ENCODE data around the gene ACKR3. TPM values are rescaled to one million over a fixed set of nuclear protein-coding genes. Genes with fewer than 3 reads are reported as not detected.

ACKR3 gene
- polyA plus RNA-seq, 6 donors from 2014 or later, result 0.28 to 3.4 (median 2.0) TPM

DNA sequence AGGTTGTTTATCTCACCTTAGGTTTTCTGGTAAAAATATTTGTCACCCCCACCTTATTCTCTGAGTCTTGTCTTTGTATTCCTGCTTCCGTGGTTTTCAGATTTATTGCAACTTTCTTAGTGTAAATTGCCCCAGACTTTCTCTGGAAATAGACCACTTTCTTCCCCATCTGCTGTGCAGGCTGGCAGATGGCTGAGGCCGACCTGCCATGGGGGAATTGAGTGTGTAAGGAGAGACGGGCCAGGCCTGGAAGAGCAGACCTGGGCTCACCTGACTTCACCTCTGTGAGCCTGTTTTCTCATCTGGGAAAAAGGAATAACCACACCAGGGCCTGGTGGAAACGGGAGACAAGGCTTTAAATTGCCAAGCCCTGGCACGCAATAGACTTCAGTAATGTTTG, 44.9 kb downstream of the ACKR3 start:
- no peak for ATAC-seq (ENCODE audit: low read depth in 2 of 2)
- Mint-ChIP-seq H3K36me3 (no peaks in the 10 kb centered on the region), H3K4me1 (no peaks in the 10 kb centered on the region), H3K4me3 (no peak overlapping the region), H3K9me3 (no peaks in the 10 kb centered on the region), H3K27ac (peak overlapping the region in 1 of 6 donors; percentile 40), H3K27me3 (peaks cover 9 to 58% (median 34%) of the 10 kb centered on the region in 3 donors)
- no peak for DNase-seq

- H3K4me1 Mint-ChIP-seq, result no peaks in the 10 kb centered on the region
- no peak overlapping the region for H3K27ac Mint-ChIP-seq
- ATAC-seq (ENCODE audit: low read depth in 2 of 2) (no peak), DNase-seq (no peak)
- H3K36me3 Mint-ChIP-seq, result no peaks in the 10 kb centered on the region
- H3K4me3 Mint-ChIP-seq, result no peak overlapping the region
- H3K27me3 Mint-ChIP-seq, result peaks cover 9 to 68% (median 36%) of the 10 kb centered on the region in 3 donors
- no peaks in the 10 kb centered on the region for H3K9me3 Mint-ChIP-seq
Observed at GRCh38 chr2:236616031-236616430, 46.4 kb downstream of the ACKR3 start.

DNA sequence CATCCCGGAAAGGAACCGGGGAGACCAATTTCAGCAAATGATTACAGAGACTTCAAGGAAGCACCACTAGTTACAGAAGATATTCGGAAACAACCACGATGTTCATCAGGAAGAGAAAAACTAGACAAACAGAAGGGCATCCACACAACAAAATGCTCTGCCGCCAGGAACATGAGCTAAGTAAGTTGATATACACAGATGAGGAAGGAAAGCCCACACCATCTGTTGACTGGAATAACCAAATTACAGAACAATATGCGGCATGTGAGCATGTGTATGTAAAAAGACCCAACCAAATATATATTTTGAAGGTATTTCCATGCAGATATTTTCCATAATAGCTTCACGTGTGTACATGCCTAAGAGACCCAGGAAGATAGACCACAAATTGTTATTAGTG, 47.0 kb downstream of the ACKR3 start:
- Mint-ChIP-seq H3K4me1 (no peaks in the 10 kb centered on the region), H3K27me3 (peaks cover 7 to 70% (median 36%) of the 10 kb centered on the region in 3 donors), H3K27ac (no peak overlapping the region), H3K9me3 (no peaks in the 10 kb centered on the region), H3K4me3 (no peak overlapping the region), H3K36me3 (no peaks in the 10 kb centered on the region)
- DNase-seq (no peak), ATAC-seq (ENCODE audit: low read depth in 2 of 2) (no peak)

GRCh38 chr2:236617221-236617737, 47.7 kb downstream of the ACKR3 start:
- H3K9me3 Mint-ChIP-seq, result no peaks in the 10 kb centered on the region
- H3K4me3 Mint-ChIP-seq, result no peak overlapping the region
- H3K36me3 Mint-ChIP-seq, result no peaks in the 10 kb centered on the region
- H3K27ac Mint-ChIP-seq, result no peak overlapping the region
- ATAC-seq (ENCODE audit: low read depth in 2 of 2) (no peak), DNase-seq (no peak)
- H3K27me3 Mint-ChIP-seq, result peaks cover 4 to 68% (median 36%) of the 10 kb centered on the region in 3 donors
- no peaks in the 10 kb centered on the region for H3K4me1 Mint-ChIP-seq

DNA sequence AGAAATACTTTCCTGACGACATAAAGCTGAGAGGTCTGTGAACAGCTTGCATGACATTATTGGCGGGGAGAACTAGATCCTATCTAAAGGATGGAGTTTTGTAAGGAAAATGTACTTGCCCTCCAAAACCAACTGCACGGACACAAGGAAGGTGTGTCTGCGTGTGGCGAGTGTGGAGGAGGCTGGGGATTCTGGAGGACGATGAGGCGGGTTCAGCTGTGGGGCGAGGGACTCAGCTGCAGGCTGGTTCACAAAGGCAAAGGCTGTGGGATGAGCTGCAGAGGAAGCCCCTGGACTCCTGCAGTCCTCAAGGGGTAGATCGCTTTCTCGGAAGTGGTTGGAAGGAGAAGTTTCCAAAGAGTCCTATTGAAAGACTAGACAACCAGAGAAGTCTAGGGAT, 48.2 kb downstream of the ACKR3 start:
- Mint-ChIP-seq H3K9me3 (no peaks in the 10 kb centered on the region), H3K27ac (no peak overlapping the region), H3K27me3 (peaks cover 4 to 68% (median 36%) of the 10 kb centered on the region in 3 donors), H3K36me3 (no peaks in the 10 kb centered on the region), H3K4me1 (no peaks in the 10 kb centered on the region), H3K4me3 (no peak overlapping the region)
- DNase-seq (no peak), ATAC-seq (ENCODE audit: low read depth in 2 of 2) (no peak)

DNA sequence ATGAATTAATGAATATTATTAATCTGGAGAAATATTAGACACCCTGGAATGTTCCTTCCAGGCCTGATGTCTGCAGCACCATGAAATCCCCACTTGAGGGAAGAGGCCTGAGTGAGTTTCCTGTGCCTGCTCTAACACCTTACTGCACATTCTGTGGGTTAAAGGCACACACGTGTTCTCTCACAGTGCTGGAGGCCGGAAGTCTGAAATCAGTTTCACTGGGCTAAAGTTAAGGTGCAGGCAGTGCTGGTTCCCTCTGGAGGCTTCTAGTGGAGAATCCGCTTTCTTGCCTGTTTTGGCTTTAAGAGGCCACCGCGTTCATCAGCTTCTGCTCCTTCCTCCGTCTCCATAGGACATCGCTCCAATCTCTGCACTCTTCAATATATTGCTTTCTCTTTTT, 48.7 kb downstream of the ACKR3 start:
- ATAC-seq (ENCODE audit: low read depth in 2 of 2) (no peak), DNase-seq (no peak)
- Mint-ChIP-seq H3K4me3 (no peak overlapping the region), H3K36me3 (no peaks in the 10 kb centered on the region), H3K27me3 (peaks cover 4 to 68% (median 36%) of the 10 kb centered on the region in 3 donors), H3K27ac (no peak overlapping the region), H3K9me3 (no peaks in the 10 kb centered on the region), H3K4me1 (no peaks in the 10 kb centered on the region)

GRCh38 chr2:236619910-236620612, 50.4 kb downstream of the ACKR3 start:
- H3K27me3 Mint-ChIP-seq, result peaks cover 0 to 51% (median 19%) of the 10 kb centered on the region in 3 donors
- no peak for DNase-seq
- no peak overlapping the region for H3K4me3 Mint-ChIP-seq
- H3K4me1 Mint-ChIP-seq, result no peaks in the 10 kb centered on the region
- H3K27ac Mint-ChIP-seq, result no peak overlapping the region
- H3K9me3 Mint-ChIP-seq, result no peaks in the 10 kb centered on the region
- H3K36me3 Mint-ChIP-seq, result no peaks in the 10 kb centered on the region
- ATAC-seq (ENCODE audit: low read depth in 2 of 2), result no peak

DNA sequence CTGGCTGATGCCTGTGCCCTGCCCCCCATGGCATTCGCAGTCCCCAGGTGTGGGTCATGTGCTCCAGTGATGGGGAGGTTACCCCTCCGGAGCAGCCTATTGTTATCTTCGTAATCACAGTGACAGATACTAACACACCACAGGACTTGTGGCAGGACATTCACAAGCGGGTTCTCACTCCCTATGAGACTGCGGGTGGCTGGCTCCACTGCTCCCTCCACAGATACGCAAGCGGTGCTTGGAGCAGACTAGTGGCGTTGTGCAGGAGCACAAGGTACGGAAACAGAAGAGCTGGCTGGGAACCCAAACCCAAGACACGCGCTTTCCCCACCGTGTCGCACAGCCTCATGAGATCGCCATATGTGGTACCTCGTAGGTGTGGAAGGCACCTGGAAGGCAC, 52.2 kb downstream of the ACKR3 start:
- Mint-ChIP-seq H3K36me3 (no peaks in the 10 kb centered on the region), H3K4me3 (no peak overlapping the region), H3K27ac (no peak overlapping the region), H3K9me3 (no peaks in the 10 kb centered on the region), H3K27me3 (peaks cover 0 to 48% (median 17%) of the 10 kb centered on the region in 3 donors), H3K4me1 (no peaks in the 10 kb centered on the region)
- DNase-seq (no peak), ATAC-seq (ENCODE audit: low read depth in 2 of 2) (no peak)

DNA sequence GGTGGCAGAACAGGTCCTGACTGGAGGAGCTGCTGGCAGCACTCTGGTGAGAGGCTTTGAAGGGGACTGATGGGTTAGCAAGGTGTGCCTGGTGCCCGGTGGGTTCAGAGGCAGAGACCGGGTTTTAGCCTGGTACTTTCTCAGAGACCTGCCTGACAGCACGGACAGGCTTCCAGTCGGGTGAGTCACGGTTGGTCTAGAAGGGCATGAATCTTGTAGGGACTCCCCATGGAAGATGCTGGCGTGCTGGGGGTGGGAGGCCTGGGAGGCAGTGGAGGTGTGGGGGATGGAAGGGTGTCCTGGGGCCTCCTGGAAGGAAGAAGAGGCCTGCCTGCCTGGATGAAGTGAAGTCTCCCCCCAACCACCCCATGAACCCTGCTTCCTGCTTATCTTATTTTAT, 52.6 kb downstream of the ACKR3 start:
- H3K27ac Mint-ChIP-seq, result no peak overlapping the region
- H3K4me1 Mint-ChIP-seq, result no peaks in the 10 kb centered on the region
- H3K27me3 Mint-ChIP-seq, result peaks cover 0 to 44% (median 17%) of the 10 kb centered on the region in 3 donors
- H3K9me3 Mint-ChIP-seq, result no peaks in the 10 kb centered on the region
- H3K36me3 Mint-ChIP-seq, result no peaks in the 10 kb centered on the region
- DNase-seq, result no peak
- ATAC-seq (ENCODE audit: low read depth in 2 of 2), result no peak
- H3K4me3 Mint-ChIP-seq, result no peak overlapping the region

GRCh38 chr2:236622660-236623059, 53.0 kb downstream of the ACKR3 start:
- H3K27ac Mint-ChIP-seq, result no peak overlapping the region
- H3K9me3 Mint-ChIP-seq, result no peaks in the 10 kb centered on the region

GRCh38 chr2:236623816-236624215, 54.2 kb downstream of the ACKR3 start:
- DNase-seq (no peak), ATAC-seq (ENCODE audit: low read depth in 2 of 2) (no peak)
- Mint-ChIP-seq H3K4me1 (no peaks in the 10 kb centered on the region), H3K27ac (no peak overlapping the region), H3K36me3 (no peaks in the 10 kb centered on the region), H3K9me3 (no peaks in the 10 kb centered on the region), H3K27me3 (peaks cover 0 to 31% (median 8%) of the 10 kb centered on the region in 3 donors), H3K4me3 (no peak overlapping the region)

More at GRCh38 chr2:236622660-236623059, 53.0 kb downstream of the ACKR3 start:
- Mint-ChIP-seq H3K27me3 (peaks cover 0 to 39% (median 16%) of the 10 kb centered on the region in 3 donors), H3K4me3 (no peak overlapping the region), H3K4me1 (no peaks in the 10 kb centered on the region), H3K36me3 (no peaks in the 10 kb centered on the region)
- DNase-seq (no peak), ATAC-seq (ENCODE audit: low read depth in 2 of 2) (no peak)

- Mint-ChIP-seq H3K36me3 (no peaks in the 10 kb centered on the region), H3K4me3 (no peak overlapping the region), H3K27me3 (peaks cover 0 to 30% (median 5%) of the 10 kb centered on the region in 3 donors), H3K27ac (no peak overlapping the region), H3K9me3 (no peaks in the 10 kb centered on the region), H3K4me1 (no peaks in the 10 kb centered on the region)
- no peak for DNase-seq
- no peak for ATAC-seq (ENCODE audit: low read depth in 2 of 2)
Observed at GRCh38 chr2:236625156-236625690, 55.6 kb downstream of the ACKR3 start.

- ATAC-seq (ENCODE audit: low read depth in 2 of 2) (no peak), DNase-seq (no peak)
- Mint-ChIP-seq H3K27ac (no peak overlapping the region), H3K27me3 (peaks cover 0 to 27% (median 2%) of the 10 kb centered on the region in 3 donors), H3K4me3 (no peak overlapping the region), H3K36me3 (no peaks in the 10 kb centered on the region), H3K4me1 (peaks cover 0 to under 1% (median 0%) of the 10 kb centered on the region in 3 donors), H3K9me3 (no peaks in the 10 kb centered on the region)
Observed at GRCh38 chr2:236626391-236627150, 56.9 kb downstream of the ACKR3 start.

- Mint-ChIP-seq H3K27me3 (peaks cover 0 to 31% (median 7%) of the 10 kb centered on the region in 3 donors), H3K4me1 (peaks cover 0 to 3% (median 0%) of the 10 kb centered on the region in 3 donors), H3K36me3 (no peaks in the 10 kb centered on the region), H3K9me3 (no peaks in the 10 kb centered on the region), H3K27ac (no peak overlapping the region), H3K4me3 (no peak overlapping the region)
- no peak for ATAC-seq (ENCODE audit: low read depth in 2 of 2)
- DNase-seq, result no peak
Observed at GRCh38 chr2:236627193-236627592, 57.6 kb downstream of the ACKR3 start.

Data from naive B cell (primary cell).